HG03066 (cell line): Measurements from ENCODE around the gene BAIAP2.
"Not testable (repeated sequence)": the region's sequence is repeated elsewhere in the genome, so short reads cannot be mapped to it uniquely, and the experiment has no call there.

Experiments used
- ATAC-seq: cut with Tn5 transposase; IDR thresholded peaks from one replicate; pipeline ENCODE4 v1.9.1; 2021; ENCODE audit warnings: low read depth; ENCODE audit not compliant: unreplicated experiment

Gene BAIAP2

DNA sequence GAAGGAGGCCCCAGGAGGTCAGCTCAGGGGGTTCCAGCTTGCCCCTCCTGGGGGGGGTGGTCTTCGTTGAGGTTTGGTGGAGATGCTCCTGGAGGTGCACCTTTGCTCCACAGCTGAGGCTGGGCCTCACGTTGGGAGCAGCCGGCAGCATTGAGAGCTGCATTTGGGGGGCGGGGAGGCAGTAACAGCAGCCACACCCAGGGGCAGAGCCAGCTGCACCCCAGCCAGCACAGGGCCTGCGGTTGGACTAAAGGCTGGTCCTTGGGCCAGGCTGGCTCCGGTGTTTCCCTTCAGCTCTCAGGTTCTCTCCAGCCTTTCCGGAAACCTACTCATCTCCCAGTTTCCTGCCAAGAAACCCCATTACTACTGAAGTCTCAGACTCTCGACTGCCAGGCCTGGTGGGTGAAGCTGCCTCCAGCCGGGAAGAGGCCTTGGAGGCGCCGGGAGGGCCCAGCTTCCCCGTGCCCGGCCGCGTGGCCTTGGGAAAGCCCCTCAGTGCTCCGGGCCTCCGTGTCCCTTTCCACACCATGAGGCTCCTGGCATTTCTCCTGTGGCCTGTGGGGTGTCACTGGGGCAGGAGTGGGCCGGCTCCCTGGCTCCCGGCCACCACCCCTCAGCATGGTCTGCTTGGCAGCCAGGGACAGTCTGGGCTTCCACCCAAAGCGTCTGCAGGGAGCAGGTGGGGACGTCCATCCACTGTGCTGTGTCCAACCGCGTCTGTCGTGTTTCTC is 14.0 kb upstream of the BAIAP2 start:
- ATAC-seq, result no peak

DNA sequence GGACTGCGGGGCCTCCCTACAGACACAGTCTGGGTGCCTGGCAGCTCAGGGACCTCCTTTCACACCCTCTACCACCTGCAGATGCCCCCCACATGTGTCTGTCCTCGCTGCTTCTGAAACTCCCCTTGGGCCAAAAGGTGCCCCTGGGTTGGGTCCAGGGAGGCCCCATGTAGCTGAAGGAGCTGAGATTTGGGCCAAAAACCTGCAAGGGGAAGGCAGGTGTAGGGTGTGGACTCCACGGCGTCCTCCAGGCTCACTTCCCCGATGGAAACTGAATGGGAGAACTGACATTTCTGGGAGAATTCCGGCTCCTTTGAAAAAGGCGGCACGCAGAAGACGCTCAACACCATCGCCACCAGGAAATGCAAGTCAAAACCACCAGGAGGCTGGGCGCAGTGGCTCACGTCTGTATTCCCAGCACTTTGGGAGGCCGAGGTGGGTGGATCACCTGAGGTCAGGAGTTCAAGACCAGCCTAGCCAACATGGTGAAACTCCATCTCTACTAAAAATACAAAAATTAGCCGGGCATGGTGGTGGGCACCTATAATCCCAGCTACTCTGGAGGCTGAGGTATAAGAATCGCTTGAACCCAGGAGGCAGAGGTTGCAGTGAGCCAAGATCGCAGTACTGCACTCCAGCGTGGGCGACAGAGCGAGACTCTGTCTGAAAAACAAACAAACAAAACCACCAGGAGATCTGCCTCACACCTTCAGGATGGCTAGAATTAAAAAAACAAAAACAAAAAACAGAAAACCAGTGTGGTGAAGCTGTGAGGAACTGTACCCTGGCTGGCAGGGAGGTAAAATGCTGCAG is 13.2 kb upstream of the BAIAP2 start:
- ATAC-seq, result no peak

DNA sequence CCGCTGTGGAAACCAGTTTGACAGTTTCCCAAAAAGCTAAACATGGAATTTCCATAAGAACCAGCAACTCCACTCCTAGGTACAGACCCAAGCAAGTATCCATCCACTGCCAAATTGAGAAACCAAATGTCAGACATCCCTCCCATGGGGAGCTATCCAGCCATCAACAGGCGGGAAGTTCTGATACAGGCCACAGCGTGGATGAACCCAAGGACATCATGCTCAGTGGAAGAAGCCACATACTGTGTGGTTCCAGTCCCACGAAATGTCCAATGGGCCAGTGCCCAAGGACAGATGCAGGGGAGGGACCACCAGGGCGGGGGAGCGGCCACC is 12.6 kb upstream of the BAIAP2 start:
- no peak for ATAC-seq

DNA sequence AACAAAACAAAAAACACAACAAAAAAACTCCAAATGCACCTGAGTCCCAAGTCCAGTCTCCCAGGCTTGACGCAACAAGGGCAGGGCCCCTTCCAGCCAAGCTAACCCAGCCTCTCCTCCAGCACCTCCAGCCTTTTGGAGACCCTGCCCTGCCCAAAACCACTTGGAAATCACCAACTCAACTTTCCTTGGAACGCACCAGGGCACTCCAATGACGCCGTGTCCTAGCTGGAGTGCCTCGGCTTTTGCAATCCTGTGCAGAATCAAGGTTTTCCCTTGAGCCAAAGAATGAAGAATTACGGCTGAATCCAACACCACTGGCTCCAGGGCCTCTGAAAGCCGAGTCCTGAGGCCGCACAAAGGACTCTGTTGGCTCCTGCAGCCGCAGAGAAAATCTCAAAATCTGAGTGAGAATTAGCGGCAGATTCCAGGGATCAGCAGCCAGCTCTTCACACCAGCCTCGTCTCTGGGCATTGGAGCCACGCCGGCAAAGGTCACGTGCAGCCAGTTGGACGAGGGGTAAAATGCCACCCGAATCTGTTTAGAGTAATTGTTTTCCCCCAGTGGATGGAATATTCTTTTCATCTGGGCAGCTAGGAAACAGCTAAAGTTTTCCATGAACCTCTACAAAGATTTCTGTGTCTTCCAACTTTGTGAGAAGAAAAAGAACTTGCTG is 9.7 kb upstream of the BAIAP2 start:
- ATAC-seq, result no peak

DNA sequence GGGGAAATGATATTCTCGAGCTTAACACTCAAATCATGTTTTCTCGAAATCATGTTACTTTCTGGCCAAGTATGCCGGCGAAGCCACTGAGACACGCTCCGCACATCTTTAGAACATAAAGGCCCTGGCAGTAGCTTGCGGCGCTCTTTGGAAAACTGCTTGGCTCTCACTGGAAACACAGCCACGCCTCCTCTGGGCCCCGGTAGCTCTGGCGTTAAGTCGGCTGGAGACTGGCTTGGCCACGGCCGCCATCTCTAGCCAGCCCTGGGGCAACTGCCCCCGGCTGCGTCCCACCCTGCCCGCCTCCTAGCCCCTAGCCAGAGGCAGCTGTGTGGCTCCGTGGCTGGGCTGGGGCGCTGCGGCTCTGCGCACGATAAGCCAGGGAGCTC is 9.2 kb upstream of the BAIAP2 start:
- ATAC-seq, result no peak

DNA sequence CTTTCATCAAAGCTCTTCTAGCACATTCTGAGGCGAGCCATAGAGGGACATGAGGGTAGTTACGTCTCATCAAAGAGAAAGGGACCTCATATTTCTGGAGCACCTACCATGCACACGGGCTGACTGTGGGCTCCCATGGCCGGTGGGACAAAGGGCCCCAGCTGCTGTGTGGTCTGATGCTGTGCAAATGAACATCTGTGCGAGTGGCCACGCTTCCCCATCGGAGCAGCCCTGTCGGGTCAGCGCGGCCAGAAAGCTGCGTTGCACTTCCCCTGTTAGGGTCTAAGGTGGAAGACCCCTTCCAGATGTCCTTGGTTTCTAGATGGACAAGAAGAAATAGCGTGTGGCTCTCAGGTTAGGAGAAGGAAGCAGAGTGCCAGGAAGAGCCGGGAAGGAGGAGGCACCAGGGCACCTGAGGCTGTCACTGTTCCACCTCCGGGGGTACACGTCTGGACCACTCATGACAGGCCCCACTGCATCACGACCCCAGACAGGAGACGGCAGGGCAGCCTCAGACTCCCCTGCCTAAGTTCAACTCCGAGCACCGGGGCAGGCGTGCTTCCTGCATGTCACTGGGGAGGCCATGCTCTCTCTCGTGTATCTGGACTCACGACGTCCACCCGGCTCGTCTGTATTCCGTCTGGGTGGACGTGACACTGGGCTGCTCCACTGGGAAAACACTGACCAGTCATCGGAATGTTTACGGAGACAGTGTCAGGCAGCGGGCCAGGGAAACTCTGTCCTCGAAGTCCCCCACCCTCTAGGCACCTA is 8.5 kb upstream of the BAIAP2 start:
- ATAC-seq, result no peak

DNA sequence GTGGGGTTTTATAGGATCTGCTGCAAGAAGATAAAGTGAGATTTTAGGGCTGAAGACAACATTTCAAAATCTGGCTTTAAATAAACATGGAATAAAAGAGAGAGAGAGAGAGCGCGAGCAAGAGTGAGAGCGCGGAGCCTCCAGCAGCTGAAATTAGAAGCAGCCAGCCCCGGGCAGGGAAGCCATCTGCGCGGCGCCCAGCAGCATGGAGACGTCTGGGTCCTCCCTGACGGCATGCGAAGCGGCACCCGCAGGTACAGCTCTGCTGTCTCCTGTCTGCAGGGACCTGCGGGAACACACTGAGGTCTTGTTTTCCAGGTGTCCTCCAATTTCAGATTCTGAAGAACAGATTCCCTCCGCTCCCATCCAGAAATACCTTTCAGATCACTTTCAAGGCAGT is 7.9 kb upstream of the BAIAP2 start:
- no peak for ATAC-seq

DNA sequence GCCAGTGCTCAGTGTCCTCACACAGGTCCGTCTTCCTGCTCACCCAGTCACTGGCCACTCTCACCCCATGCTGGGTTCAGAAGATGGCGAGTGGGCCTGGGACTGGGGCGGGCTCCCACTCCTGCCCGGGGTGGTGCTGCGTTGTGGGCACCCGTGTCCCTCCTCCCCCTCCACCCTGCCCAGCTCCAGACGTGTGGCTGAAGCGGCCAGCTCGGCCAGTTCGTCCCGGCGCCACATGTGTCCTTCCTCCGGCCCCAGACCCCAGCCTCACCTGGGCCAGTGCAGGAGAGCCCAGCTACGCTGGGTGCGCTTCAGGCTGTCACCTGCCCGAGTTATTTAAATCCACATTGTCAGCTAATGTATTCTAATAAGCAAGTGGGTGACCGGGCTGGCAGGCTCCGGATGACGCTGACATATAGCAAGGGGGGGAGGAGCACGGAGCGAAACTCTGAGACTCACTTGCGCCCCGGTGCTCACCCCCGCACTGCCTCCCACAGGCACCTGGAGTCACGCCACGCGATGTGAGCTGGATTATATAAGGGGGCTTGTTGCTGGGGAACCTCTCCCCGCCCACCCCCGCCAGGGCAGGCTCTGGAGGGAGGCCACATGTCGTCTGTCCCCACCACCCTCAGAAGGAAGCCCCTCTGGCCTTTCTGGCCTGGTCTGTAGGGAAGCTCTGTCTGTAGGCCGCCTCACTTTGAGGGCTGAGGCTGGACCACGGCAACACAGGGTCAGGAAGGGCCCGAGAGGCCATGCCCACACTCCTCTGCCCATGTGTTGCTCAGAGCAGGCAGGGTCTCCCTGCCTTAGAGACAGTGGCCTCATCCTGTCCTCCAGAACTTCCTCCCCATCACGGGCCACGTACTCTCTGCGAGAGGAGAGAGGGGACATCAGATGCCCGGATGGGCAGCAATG is 7.1 kb upstream of the BAIAP2 start:
- no peak for ATAC-seq

DNA sequence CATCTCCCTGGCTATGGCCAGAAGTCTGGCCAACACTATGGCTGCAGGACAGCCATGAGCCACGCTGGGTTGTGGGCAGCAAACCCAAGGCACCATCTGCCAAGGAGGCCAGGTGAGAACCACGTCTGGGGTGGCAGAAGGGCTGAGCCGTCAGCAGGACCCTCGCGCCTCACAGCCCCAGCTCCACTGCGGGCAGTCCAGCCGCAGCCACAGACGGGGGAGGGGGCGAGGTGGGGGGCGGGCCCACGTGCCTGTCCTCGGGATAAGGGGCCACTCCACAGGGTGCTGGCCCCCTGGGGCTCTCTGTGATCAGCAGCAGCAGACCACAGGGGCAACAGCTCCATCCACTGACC is 6.5 kb upstream of the BAIAP2 start:
- no peak for ATAC-seq

DNA sequence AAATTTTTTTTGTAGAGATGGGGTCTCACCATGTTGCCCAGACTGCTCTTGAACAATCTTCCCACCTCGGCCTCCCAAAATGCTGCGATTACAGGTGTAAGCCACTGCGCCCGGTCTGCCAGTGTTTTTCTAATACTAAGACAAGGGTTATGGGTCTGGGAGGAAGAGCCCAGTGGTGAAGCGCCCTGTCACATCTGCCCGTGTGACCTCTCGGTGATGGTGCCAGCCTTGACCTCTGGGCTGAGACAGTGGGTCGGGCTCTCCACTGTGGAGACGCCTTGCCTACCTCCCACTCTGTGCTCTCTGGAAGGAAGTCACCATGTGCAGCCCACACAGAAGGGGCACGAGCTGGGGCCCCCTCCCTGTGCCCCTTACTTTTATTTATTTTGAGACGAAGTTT is 5.1 kb upstream of the BAIAP2 start:
- no peak for ATAC-seq

DNA sequence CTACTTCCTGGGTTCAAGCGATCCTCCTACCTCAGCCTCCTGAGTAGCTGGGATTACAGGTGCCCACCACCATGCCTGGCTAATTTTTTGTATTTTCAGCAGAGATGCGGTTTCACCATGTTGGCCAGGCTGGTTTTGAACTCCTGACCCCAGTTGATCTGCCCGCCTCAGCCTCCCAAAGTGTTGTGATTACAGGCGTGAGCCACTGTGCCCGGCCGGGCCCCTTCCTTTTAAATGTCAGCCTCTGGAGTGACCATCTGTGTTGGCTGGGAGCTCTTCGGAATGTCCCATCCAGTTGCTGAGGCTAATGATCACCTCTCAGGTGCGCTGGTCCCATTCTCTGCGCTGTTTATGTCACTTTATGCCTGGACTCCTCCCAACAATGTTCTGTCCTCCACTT is 4.6 kb upstream of the BAIAP2 start:
- not testable (repeated sequence) for ATAC-seq

DNA sequence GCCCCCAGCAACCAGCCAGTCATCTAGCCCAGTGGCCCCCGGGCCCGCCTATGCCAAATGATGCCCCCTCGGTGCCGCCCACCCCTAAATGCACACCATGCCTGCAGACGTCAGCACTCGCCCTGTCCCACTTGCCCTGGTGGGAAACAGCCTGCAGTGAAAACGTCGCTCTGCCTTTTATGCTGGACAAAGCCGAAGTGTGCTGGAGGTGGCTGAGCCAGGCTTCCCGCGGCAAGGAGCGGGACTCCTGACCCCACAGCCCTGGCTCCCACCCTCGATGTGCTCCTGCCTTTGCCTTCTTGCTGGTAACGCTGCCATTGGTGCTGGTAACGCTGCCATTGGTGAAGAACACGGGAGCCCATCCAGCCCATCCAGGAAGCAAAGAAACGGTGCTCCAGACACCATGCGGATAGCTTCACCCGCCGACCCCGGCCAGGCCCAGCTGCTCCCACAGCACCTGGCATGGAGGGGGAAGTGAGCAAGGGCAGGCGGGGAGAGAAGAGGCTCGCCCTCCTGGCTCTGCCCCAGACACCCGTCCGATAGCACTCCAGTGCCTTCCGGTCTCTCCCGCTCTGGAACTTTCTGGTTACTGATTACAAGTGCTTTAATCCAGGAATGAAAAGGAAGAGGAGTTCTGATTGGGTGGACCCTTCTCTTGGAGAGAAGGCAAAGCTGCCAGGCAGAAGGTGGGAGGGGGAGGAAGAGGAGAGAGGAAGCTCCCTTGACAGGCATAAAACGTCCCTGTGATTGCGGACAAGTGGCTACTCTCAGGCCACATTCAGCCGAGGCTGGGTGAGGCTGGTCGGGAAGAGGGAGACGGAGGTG is 4.0 kb upstream of the BAIAP2 start:
- ATAC-seq, result no peak

DNA sequence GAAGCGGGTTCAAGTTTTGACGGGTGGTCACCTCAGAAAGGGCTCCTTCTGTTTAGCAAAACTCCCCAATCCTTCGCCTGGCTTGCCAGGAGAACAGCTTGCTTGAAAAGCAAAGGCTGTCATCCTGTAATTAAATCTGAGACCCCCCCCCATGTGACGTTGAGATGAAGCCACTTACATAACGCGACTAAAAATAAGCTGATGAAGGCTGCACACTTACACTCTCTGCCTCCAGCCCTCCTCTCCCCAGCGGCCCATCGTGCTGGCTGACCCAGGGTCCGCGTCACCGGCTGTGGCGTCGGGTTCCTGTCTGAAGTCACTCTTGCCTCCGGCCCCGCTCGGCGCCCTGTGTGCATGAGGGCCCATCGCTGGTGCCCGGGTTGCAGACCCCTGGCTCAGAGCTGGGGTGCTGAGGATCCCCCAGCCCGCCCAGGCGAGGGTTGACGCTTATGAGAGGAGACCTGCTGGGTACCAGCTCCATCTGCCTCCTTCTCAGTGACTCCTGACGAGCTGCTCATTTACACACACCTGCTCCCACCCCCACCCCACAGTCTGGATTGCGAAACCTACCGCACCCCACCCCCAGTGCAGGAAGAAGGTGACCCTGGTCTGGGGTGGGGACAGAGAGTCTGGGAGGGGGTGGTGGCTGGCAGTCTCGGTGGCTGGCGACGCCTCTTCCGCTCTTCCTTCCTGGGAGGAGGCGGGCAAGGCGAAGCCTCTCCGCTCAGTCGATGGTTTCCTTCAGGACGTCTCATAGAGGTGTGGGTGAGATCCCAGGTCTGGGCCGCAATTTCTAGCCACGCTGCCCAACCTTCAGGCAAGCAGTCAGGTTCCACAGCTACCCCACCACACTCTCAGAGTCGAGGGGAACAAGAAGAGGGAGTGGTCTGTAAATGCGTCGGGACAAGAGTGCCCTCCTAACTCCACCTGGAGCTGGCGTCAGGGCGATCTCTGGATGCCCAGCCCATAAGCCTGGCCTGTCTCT is 3.1 kb upstream of the BAIAP2 start:
- no peak for ATAC-seq

DNA sequence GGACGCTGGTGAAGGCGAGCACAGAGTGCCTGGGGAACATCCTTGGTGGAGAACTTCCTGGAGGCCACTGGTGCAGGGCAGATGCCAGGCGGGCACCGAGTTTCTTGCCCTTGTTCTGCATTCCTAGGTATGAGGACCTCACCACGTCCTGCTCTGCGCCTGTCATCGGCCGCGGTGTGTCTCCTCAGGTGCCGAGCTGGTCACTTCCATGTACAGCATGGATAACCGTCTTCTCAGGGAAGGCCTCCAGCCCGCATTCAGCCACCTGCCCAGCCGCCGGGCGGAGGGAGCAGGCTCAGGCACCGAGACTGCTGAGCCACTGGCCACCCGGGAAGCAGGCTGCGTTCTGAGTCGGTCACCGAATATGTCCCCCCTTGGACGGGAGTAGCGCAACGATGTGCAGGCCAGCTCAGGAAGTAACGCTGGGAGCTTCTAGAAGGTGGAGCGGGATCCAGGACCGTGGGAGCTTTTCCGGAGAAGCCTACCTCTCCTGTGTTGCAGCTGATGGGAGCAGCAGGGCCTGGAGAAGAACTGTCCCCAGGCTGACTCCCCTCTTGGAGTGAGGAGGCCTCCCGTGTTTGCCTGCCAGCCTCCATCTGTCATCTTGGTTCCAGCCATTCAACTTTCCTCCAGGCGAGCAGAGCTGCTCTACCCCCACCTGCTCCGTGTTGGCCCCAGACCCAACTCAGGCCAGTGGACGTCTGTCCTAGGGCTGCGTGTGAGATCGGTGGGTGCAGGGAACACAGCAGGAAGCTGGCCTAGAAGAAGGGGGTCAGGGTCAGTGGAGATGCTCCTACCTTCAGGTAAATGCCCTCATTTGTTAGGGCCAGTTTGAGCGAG is 2.1 kb upstream of the BAIAP2 start:
- no peak for ATAC-seq

DNA sequence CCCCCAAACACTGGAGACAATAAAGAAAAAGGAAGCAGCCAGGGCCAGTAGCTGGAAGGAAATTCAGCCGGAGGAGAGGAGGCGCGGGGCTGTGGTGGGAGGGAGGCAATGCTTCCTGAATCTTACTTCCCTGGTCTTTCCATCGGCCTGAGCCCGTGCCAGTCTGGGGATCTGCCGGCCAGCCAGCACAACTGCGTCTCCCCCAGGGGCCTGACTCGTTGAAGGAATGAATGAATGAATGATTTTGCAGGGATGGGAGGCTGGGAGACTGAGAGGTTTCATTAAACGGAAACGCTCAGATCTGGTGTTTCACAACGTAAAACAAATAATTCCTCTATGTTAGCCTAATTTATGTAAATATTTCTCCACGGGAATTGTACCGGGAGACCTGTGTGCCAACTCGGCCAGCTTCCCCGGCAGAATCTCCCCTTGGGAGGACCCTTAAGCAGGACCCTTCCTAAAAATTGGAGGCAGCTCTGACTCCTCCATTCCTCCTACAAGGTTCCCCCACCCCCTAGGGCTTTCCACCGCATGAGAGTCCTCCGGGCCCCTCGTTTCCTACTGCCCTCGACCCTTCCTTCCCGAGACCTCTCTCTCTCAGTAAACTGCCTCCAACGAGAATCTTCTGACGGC is 1.3 kb upstream of the BAIAP2 start:
- no peak for ATAC-seq

DNA sequence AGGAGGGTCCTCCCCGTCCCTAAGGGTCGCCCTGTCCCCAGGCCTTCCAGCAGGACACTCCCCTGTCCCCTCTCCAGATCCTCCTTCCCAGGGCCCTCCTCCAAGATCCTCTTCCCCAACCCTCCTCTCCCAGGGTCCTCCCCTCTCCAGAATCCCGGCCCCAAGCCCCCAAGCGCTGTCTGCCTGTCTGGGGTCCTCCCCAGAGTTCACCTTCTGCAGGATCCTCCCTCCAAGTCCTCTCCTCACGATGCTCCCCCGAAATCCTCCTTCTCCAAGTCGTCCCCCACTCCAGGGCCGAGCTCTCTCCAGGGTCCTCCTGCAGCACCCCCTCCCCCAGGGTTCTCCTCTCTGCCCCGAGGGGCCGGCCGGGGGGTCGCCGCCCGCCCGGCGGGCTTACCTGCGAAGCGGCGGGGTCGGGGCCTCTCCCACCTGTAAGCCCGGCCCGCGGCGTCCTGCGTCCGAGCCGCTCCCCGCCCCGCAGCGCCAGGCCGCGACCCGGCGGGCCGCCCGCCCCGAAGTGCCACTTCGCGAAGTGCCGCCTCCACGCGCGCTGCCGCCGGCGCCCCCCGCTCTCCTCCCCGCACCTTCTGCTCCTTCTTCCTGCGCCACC is 678 bp upstream of the BAIAP2 start:
- ATAC-seq, result no peak
